PC-3 (cell line): ENCODE results near the gene AKNA.

Source experiments
- CTCF ChIP-seq: fragments of 300-600 bp; sonication (generic); conservative IDR thresholded peaks from 2 replicates; pipeline ENCODE4 v1.5.1; 2017; ENCODE audit warnings: antibody characterized with exemption, low read depth, mild to moderate bottlenecking, low read length
- EZH2 ChIP-seq: fragments of 300-600 bp; sonication (generic); IDR thresholded peaks from one replicate; pipeline ENCODE4 v1.6.1; 2017; ENCODE audit warnings: antibody characterized with exemption, mild to moderate bottlenecking, low read length; ENCODE audit not compliant: unreplicated experiment

DNA sequence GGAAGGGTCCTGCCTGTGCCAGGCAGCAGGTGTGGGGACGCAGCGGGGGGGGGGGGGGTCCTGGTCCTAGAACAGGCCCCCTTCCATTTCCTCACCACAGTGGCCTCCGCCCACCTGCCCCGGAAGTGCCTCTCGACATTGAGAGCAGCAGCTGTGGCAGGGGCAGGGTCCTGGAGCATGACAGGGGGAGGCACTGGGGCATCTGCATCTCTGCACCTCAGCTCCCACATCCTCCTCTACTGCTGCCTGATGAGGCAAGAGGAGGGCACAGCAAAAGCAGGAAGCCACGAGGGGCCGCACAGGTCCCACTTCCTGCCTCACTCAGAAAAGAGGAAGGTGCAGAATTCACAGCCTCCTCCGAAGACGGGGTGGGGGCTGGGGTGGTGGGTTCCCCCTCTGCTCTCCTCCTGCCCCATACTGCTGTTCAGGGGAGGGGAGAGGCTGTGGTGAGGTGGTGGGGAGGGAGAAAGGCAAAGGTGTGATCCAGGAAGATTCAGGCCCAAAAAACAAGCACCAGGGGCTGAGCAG is 14.8 kb downstream of the AKNA start:
- no peak for TF ChIP-seq CTCF
- TF ChIP-seq EZH2, result no peak
